Epithelial cell of esophagus (primary cell): ENCODE data around the gene BGN.

Source experiments
- DNase-seq: peaks from one replicate; pipeline ENCODE4 v3.0.0; 2010; ENCODE audit warnings: low read depth
- H3K4me3 ChIP-seq: 2 replicates; pipeline ENCODE4 v1.5.1; 2011; ENCODE audit warnings: mild to moderate bottlenecking, low read length, control low read depth
- TF ChIP-seq, protein P1 (sequence below): IDR thresholded peaks from 2 replicates; pipeline ENCODE4 v1.5.1; 2011; ENCODE audit warnings: low read depth, mild to moderate bottlenecking, low read length, control low read depth, inconsistent platforms; ENCODE audit not compliant: insufficient read depth; ENCODE audit errors: missing control alignments

Gene BGN

DNA sequence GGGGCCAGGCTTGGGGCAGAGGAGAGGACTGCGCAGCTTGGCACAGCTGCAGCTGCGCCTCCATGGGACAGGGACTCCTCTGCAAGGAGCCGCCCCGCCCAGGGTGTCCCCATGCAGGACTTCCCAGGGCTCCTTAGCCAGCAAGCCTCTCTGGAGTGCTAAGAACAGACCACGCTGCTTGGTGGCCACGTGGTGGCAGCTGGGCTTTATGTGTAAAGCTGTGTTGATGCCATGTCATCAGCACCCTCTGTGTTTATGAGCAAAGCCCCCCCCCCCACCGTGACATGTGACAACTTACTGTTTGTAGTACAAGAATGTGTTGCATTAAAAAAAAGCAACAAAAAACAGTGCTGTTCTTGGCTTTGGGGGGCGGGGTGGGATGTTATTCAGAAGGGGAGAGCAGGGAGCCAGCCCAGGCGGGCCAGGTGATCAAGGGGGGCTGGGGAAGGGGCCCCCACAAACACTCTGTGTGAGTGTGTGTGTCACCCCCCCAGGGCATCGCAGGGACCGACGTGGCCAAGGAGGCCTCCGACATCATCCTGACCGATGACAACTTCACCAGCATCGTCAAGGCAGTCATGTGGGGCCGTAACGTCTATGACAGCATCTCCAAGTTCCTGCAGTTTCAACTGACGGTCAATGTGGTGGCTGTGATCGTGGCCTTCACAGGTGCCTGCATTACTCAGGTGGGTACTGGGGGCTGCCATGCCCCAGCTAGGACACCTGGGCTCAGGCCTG lies 63.0 kb downstream of the BGN start:
- H3K4me3 ChIP-seq, result no peak overlapping the region
- TF ChIP-seq, protein P1, sequence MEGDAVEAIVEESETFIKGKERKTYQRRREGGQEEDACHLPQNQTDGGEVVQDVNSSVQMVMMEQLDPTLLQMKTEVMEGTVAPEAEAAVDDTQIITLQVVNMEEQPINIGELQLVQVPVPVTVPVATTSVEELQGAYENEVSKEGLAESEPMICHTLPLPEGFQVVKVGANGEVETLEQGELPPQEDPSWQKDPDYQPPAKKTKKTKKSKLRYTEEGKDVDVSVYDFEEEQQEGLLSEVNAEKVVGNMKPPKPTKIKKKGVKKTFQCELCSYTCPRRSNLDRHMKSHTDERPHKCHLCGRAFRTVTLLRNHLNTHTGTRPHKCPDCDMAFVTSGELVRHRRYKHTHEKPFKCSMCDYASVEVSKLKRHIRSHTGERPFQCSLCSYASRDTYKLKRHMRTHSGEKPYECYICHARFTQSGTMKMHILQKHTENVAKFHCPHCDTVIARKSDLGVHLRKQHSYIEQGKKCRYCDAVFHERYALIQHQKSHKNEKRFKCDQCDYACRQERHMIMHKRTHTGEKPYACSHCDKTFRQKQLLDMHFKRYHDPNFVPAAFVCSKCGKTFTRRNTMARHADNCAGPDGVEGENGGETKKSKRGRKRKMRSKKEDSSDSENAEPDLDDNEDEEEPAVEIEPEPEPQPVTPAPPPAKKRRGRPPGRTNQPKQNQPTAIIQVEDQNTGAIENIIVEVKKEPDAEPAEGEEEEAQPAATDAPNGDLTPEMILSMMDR, result no peak
- DNase-seq, result no peak
